HepG2 (cell line): ENCODE results near the gene TTBK1. TPM values are rescaled to one million over a fixed set of nuclear protein-coding genes. Genes with fewer than 3 reads are reported as not detected.

Source experiments
- AGO2 ChIP-seq: fragments of 200-400 bp; formaldehyde crosslinking; optimal IDR thresholded peaks from 2 replicates; pipeline ENCODE3; 2017; ENCODE audit warnings: mild to moderate bottlenecking, low read depth, low read length, moderate library complexity
- CREB3 ChIP-seq: sonication (generic); formaldehyde crosslinking; IDR thresholded peaks from 2 replicates; pipeline ENCODE4 v1.5.0; 2020; ENCODE audit warnings: missing genetic modification reagents
- ELF3 ChIP-seq: IDR thresholded peaks from 2 replicates; pipeline ENCODE4 v1.6.1; 2016; ENCODE audit warnings: missing genetic modification reagents, missing compliant biosample characterization
- GFI1 ChIP-seq: sonication (generic); formaldehyde crosslinking; IDR thresholded peaks from 2 replicates; pipeline ENCODE4 v1.5.0; 2020; ENCODE audit warnings: missing genetic modification reagents, mild to moderate bottlenecking, borderline replicate concordance
- JUNB ChIP-seq: sonication (generic); formaldehyde crosslinking; IDR thresholded peaks from 2 replicates; pipeline ENCODE4 v1.8.0; 2022; ENCODE audit warnings: missing genetic modification reagents, mild to moderate bottlenecking, borderline replicate concordance
- KDM6A ChIP-seq: IDR thresholded peaks from 2 replicates; pipeline ENCODE4 v1.6.1; 2016; ENCODE audit warnings: low read depth
- KLF15 ChIP-seq: sonication (generic); formaldehyde crosslinking; IDR thresholded peaks from 2 replicates; pipeline ENCODE4 v1.8.1; 2023; ENCODE audit warnings: borderline replicate concordance, mild to moderate bottlenecking, inconsistent platforms, missing genetic modification reagents, mixed read lengths
- MBNL3 ChIP-seq: fragments of 250-450 bp; sonication (Bioruptor Pico); conservative IDR thresholded peaks from 2 replicates; pipeline ENCODE4 v1.8.0; 2022; ENCODE audit warnings: mild to moderate bottlenecking, inconsistent platforms
- MXI1 ChIP-seq: IDR thresholded peaks from 3 replicates; pipeline ENCODE4 v1.6.1; 2012; ENCODE audit warnings: low read depth, low read length, inconsistent platforms, borderline replicate concordance
- NAIF1 ChIP-seq: sonication (generic); formaldehyde crosslinking; IDR thresholded peaks from 2 replicates; pipeline ENCODE4 v1.5.0; 2020; ENCODE audit warnings: mild to moderate bottlenecking, missing genetic modification reagents, borderline replicate concordance
- SOX6 ChIP-seq, 2 experiments: fragments of 450-650 bp in 1 of 2; sonication (generic) in 1 of 2; formaldehyde crosslinking in 1 of 2; IDR thresholded peaks; 2 replicates each; pipeline versions ENCODE4 v1.4.0 to v1.6.1; 2017 to 2020; ENCODE audit warnings: antibody characterized with exemption in 1 of 2, mild to moderate bottlenecking in 1 of 2, missing genetic modification reagents in 1 of 2
- TARDBP ChIP-seq: sonication (generic); formaldehyde crosslinking; IDR thresholded peaks from 2 replicates; pipeline ENCODE4 v1.8.0; 2022; ENCODE audit warnings: mild to moderate bottlenecking, missing genetic modification reagents
- ZNF235 ChIP-seq: sonication (generic); formaldehyde crosslinking; IDR thresholded peaks from 2 replicates; pipeline ENCODE4 v1.8.1; 2023; ENCODE audit warnings: mild to moderate bottlenecking, missing genetic modification reagents, borderline replicate concordance
- ZNF616 ChIP-seq: sonication (generic); formaldehyde crosslinking; IDR thresholded peaks from 2 replicates; pipeline ENCODE4 v1.5.0; 2020; ENCODE audit warnings: low read depth, mild to moderate bottlenecking, missing genetic modification reagents
- ZNF772 ChIP-seq: sonication (generic); formaldehyde crosslinking; IDR thresholded peaks from 2 replicates; pipeline ENCODE4 v1.5.0; 2020; ENCODE audit warnings: mild to moderate bottlenecking, missing genetic modification reagents
- ZNF790 ChIP-seq: sonication (generic); formaldehyde crosslinking; IDR thresholded peaks from 2 replicates; pipeline ENCODE4 v1.8.0; 2022; ENCODE audit warnings: missing genetic modification reagents, mild to moderate bottlenecking, borderline replicate concordance
- ZNF816 ChIP-seq: sonication (generic); formaldehyde crosslinking; IDR thresholded peaks from 2 replicates; pipeline ENCODE4 v1.8.0; 2022; ENCODE audit warnings: missing genetic modification reagents, mild to moderate bottlenecking, borderline replicate concordance
- polyA plus RNA-seq, 8 experiments: library from polyadenylated mRNA; depleted of rRNA in 3 of 8; stranded (reverse) in 7 of 8; unstranded in 1 of 8; fragments of >200 nt; fragmentation: Illumina TruSeq in 4 of 8; extraction: Trizol in 4 of 8; gene quantifications; 2 replicates each; pipeline versions ENCODE4 v1.2.1 to v1.2.3, GENCODE V29; 2011 to 2016; ENCODE audit warnings: low read depth in 4 of 8, missing spikeins in 1 of 8, mixed read lengths in 1 of 8; ENCODE audit not compliant: insufficient read depth in 1 of 8
- total RNA-seq, 5 experiments: library from RNA; depleted of rRNA; stranded (reverse); fragments of >200 nt; fragmentation: Illumina TruSeq; extraction: Trizol; gene quantifications; 2 replicates each; pipeline ENCODE4 v1.2.3, GENCODE V29; 2016; ENCODE audit warnings: low read depth in 1 of 5
- TF ChIP-seq, protein P1 (sequence below): IDR thresholded peaks from 2 replicates; pipeline ENCODE4 v1.6.1; 2016; ENCODE audit warnings: low read depth, control low read depth
- TF ChIP-seq, protein P2 (sequence below): sonication (generic); formaldehyde crosslinking; IDR thresholded peaks from 2 replicates; pipeline ENCODE4 v1.5.0; 2020; ENCODE audit warnings: missing genetic modification reagents
- TF ChIP-seq, protein P3 (sequence below): sonication (generic); formaldehyde crosslinking; IDR thresholded peaks from 2 replicates; pipeline ENCODE4 v1.5.0; 2020; ENCODE audit warnings: mild to moderate bottlenecking, missing genetic modification reagents, borderline replicate concordance

The TTBK1 gene
- total and polyA plus RNA-seq, 2 of the 13 experiments (the other 11 are each of a cell fraction or from before 2014, with no cell fraction given) = 0.24 to 0.33 TPM

GRCh38 chr6:43265564-43265963 is 22.3 kb downstream of the TTBK1 start (continued):
- TF ChIP-seq CREB3 (no peak), MXI1 (no peak), ZNF816 (CRISPR knock-in tag) (no peak), NAIF1 (no peak), TARDBP (CRISPR knock-in tag) (no peak), ZNF235 (CRISPR knock-in tag) (no peak), ELF3 (CRISPR knock-in tag) (0 out of 2 replicates have a peak, but pooled peaks have one; percentile 21), SOX6 (IDR thresholded peaks at IDR 0.05) (no peak), SOX6 (CRISPR knock-in tag; IDR thresholded peaks at IDR 0.05) (peak; percentile 30; the same call in 1 of the 2 replicates), ZNF772 (CRISPR knock-in tag) (no peak), KLF15 (no peak), AGO2 (no peak), JUNB (CRISPR knock-in tag) (no peak), MBNL3 (CRISPR knock-in tag) (no peak), GFI1 (CRISPR knock-in tag) (no peak), ZNF616 (CRISPR knock-in tag) (no peak), ZNF790 (CRISPR knock-in tag) (no peak), KDM6A (CRISPR knock-in tag) (no peak)
- TF ChIP-seq, protein P1, sequence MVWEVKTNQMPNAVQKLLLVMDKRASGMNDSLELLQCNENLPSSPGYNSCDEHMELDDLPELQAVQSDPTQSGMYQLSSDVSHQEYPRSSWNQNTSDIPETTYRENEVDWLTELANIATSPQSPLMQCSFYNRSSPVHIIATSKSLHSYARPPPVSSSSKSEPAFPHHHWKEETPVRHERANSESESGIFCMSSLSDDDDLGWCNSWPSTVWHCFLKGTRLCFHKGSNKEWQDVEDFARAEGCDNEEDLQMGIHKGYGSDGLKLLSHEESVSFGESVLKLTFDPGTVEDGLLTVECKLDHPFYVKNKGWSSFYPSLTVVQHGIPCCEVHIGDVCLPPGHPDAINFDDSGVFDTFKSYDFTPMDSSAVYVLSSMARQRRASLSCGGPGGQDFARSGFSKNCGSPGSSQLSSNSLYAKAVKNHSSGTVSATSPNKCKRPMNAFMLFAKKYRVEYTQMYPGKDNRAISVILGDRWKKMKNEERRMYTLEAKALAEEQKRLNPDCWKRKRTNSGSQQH (CRISPR knock-in tag) = 0 out of 2 replicates have a peak, but pooled peaks have one; percentile 23
- TF ChIP-seq, protein P2, sequence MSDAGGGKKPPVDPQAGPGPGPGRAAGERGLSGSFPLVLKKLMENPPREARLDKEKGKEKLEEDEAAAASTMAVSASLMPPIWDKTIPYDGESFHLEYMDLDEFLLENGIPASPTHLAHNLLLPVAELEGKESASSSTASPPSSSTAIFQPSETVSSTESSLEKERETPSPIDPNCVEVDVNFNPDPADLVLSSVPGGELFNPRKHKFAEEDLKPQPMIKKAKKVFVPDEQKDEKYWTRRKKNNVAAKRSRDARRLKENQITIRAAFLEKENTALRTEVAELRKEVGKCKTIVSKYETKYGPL (CRISPR knock-in tag) = no peak
- TF ChIP-seq, protein P3, sequence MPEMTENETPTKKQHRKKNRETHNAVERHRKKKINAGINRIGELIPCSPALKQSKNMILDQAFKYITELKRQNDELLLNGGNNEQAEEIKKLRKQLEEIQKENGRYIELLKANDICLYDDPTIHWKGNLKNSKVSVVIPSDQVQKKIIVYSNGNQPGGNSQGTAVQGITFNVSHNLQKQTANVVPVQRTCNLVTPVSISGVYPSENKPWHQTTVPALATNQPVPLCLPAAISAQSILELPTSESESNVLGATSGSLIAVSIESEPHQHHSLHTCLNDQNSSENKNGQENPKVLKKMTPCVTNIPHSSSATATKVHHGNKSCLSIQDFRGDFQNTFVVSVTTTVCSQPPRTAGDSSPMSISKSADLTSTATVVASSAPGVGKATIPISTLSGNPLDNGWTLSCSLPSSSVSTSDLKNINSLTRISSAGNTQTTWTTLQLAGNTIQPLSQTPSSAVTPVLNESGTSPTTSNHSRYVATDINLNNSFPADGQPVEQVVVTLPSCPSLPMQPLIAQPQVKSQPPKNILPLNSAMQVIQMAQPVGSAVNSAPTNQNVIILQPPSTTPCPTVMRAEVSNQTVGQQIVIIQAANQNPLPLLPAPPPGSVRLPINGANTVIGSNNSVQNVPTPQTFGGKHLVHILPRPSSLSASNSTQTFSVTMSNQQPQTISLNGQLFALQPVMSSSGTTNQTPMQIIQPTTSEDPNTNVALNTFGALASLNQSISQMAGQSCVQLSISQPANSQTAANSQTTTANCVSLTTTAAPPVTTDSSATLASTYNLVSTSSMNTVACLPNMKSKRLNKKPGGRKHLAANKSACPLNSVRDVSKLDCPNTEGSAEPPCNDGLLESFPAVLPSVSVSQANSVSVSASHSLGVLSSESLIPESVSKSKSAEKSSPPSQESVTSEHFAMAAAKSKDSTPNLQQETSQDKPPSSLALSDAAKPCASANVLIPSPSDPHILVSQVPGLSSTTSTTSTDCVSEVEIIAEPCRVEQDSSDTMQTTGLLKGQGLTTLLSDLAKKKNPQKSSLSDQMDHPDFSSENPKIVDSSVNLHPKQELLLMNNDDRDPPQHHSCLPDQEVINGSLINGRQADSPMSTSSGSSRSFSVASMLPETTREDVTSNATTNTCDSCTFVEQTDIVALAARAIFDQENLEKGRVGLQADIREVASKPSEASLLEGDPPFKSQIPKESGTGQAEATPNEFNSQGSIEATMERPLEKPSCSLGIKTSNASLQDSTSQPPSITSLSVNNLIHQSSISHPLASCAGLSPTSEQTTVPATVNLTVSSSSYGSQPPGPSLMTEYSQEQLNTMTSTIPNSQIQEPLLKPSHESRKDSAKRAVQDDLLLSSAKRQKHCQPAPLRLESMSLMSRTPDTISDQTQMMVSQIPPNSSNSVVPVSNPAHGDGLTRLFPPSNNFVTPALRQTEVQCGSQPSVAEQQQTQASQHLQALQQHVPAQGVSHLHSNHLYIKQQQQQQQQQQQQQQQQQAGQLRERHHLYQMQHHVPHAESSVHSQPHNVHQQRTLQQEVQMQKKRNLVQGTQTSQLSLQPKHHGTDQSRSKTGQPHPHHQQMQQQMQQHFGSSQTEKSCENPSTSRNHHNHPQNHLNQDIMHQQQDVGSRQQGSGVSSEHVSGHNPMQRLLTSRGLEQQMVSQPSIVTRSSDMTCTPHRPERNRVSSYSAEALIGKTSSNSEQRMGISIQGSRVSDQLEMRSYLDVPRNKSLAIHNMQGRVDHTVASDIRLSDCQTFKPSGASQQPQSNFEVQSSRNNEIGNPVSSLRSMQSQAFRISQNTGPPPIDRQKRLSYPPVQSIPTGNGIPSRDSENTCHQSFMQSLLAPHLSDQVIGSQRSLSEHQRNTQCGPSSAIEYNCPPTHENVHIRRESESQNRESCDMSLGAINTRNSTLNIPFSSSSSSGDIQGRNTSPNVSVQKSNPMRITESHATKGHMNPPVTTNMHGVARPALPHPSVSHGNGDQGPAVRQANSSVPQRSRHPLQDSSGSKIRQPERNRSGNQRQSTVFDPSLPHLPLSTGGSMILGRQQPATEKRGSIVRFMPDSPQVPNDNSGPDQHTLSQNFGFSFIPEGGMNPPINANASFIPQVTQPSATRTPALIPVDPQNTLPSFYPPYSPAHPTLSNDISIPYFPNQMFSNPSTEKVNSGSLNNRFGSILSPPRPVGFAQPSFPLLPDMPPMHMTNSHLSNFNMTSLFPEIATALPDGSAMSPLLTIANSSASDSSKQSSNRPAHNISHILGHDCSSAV (CRISPR knock-in tag) = no peak
